GM23338 (cell line): Measurements from ENCODE around the gene ITPRIPL1. TPM values are rescaled to one million over a fixed set of nuclear protein-coding genes. Genes with fewer than 3 reads are reported as not detected.

Experiments used
- ATAC-seq: fragments of 200-7000 bp; cut with Tn5 transposase; 3 replicates; pipeline ENCODE4 v1.9.1; 2020
- DNase-seq: peaks from one replicate; pipeline ENCODE4 v3.0.0-alpha.2; 2015; ENCODE audit warnings: low spot score
- H2AFZ ChIP-seq: fragments of 200-600 bp; sonication (generic); 2 replicates; pipeline ENCODE4 v1.8.0; 2016; ENCODE audit warnings: antibody characterized with exemption, mild to moderate bottlenecking, moderate library complexity
- H3F3A ChIP-seq: fragments of 200-600 bp; sonication (generic); replicated peaks from 2 replicates; pipeline ENCODE4 v1.8.0; 2017; ENCODE audit warnings: antibody characterized with exemption, mixed run types, low read depth
- H3K27ac ChIP-seq: fragments of 200-600 bp; sonication (generic); 2 replicates; pipeline ENCODE4 v1.6.1; 2016; ENCODE audit warnings: low read depth
- H3K27me3 ChIP-seq: fragments of 200-600 bp; sonication (generic); 2 replicates; pipeline ENCODE4 v1.8.0; 2016; ENCODE audit warnings: mild to moderate bottlenecking, mixed run types, moderate library complexity; ENCODE audit not compliant: insufficient read depth
- H3K36me3 ChIP-seq: fragments of 200-600 bp; sonication (generic); 2 replicates; pipeline ENCODE4 v1.8.0; 2016; ENCODE audit warnings: mild to moderate bottlenecking; ENCODE audit not compliant: insufficient read depth
- H3K4me1 ChIP-seq: fragments of 200-600 bp; sonication (generic); 2 replicates; pipeline ENCODE4 v1.8.0; 2016; ENCODE audit warnings: mild to moderate bottlenecking, moderate library complexity; ENCODE audit not compliant: insufficient read depth
- H3K4me2 ChIP-seq: fragments of 200-600 bp; sonication (generic); 2 replicates; pipeline ENCODE4 v1.7.1; 2017; ENCODE audit warnings: mixed run types
- H3K4me3 ChIP-seq: fragments of 200-600 bp; sonication (generic); 2 replicates; pipeline ENCODE4 v1.6.1; 2016; ENCODE audit warnings: mixed run types
- H3K79me2 ChIP-seq: fragments of 200-600 bp; sonication (generic); replicated peaks from 2 replicates; pipeline ENCODE4 v1.8.0; 2017; ENCODE audit warnings: mild to moderate bottlenecking; ENCODE audit not compliant: insufficient read depth
- H3K9me2 ChIP-seq: fragments of 200-600 bp; sonication (generic); 2 replicates; pipeline ENCODE4 v1.8.0; 2017; ENCODE audit not compliant: insufficient read depth
- H4K20me1 ChIP-seq: fragments of 200-600 bp; sonication (generic); replicated peaks from 2 replicates; pipeline ENCODE4 v1.8.0; 2017; ENCODE audit warnings: mild to moderate bottlenecking; ENCODE audit not compliant: insufficient read depth
- H3K27ac Mint-ChIP-seq: 2 replicates; pipeline ENCODE4 v1.8.0; 2020; ENCODE audit warnings: inconsistent platforms, mild to moderate bottlenecking, moderate library complexity, mixed read lengths
- H3K27me3 Mint-ChIP-seq: 3 replicates; pipeline ENCODE4 v1.8.0; 2022; ENCODE audit warnings: low read depth, mild to moderate bottlenecking, moderate library complexity, mixed read lengths, inconsistent platforms; ENCODE audit not compliant: insufficient read depth, poor library complexity
- H3K36me3 Mint-ChIP-seq: 3 replicates; pipeline ENCODE4 v1.8.0; 2021; ENCODE audit warnings: low read depth, mild to moderate bottlenecking, inconsistent platforms, moderate library complexity, mixed read lengths
- H3K4me1 Mint-ChIP-seq: 3 replicates; pipeline ENCODE4 v1.8.0; 2020; ENCODE audit warnings: mild to moderate bottlenecking, inconsistent platforms, mixed read lengths
- H3K4me3 Mint-ChIP-seq: 3 replicates; pipeline ENCODE4 v1.8.0; 2021; ENCODE audit warnings: moderate library complexity, mild to moderate bottlenecking, inconsistent platforms, mixed read lengths
- H3K9me3 Mint-ChIP-seq: 3 replicates; pipeline ENCODE4 v1.8.0; 2020; ENCODE audit warnings: moderate library complexity, mild to moderate bottlenecking, inconsistent platforms, mixed read lengths
- CTCF ChIP-seq, 2 experiments: fragments of 200-600 bp in 1 of 2; sonication (generic) in 1 of 2; conservative IDR thresholded peaks; 2 replicates each; pipeline versions ENCODE4 v1.5.1 to v1.6.1; 2016 to 2017; ENCODE audit warnings: antibody characterized with exemption in 2 of 2, low read depth in 2 of 2, mild to moderate bottlenecking in 2 of 2, moderate library complexity in 1 of 2
- ETS1 ChIP-seq: IDR thresholded peaks from 2 replicates; pipeline ENCODE4 v1.6.1; 2016; ENCODE audit warnings: antibody characterized with exemption
- EZH2 ChIP-seq: fragments of 200-600 bp; sonication (generic); IDR thresholded peaks from one replicate; pipeline ENCODE4 v1.8.0; 2017; ENCODE audit warnings: antibody characterized with exemption, mild to moderate bottlenecking, low read depth; ENCODE audit not compliant: unreplicated experiment
- EZH2phosphoT487 ChIP-seq: fragments of 200-600 bp; sonication (generic); IDR thresholded peaks from one replicate; pipeline ENCODE4 v1.8.1; 2018; ENCODE audit warnings: antibody characterized with exemption; ENCODE audit not compliant: unreplicated experiment
- JUNB ChIP-seq: IDR thresholded peaks from one replicate; pipeline ENCODE4 v1.6.1; 2016; ENCODE audit warnings: antibody characterized with exemption; ENCODE audit not compliant: unreplicated experiment
- NANOG ChIP-seq: IDR thresholded peaks from 2 replicates; pipeline ENCODE4 v1.6.1; 2016; ENCODE audit warnings: antibody characterized with exemption, borderline replicate concordance
- STAT1 ChIP-seq: IDR thresholded peaks from one replicate; pipeline ENCODE4 v1.6.1; 2016; ENCODE audit warnings: antibody characterized with exemption; ENCODE audit not compliant: unreplicated experiment
- ZNF331 ChIP-seq: fragments of 250-450 bp; sonication (Bioruptor Pico); IDR thresholded peaks from 2 replicates; pipeline ENCODE4 v1.5.0; 2020; ENCODE audit warnings: low read depth, mild to moderate bottlenecking, moderate library complexity
- polyA plus RNA-seq: library from polyadenylated mRNA; unstranded; fragments of >200 nt; fragmentation: Nextera tagmentation; extraction: Ambion mirVana; gene quantifications from 2 replicates; pipeline ENCODE4 v1.2.1, GENCODE V29; 2016
- total RNA-seq: library from RNA; depleted of rRNA; stranded (reverse); fragments of >200 nt; shearing (Covaris generic); gene quantifications from 2 replicates; pipeline ENCODE4 v1.2.3, GENCODE V29; 2014

The ITPRIPL1 gene
- total and polyA plus RNA-seq, 2 experiments from 2014 or later: 5.3 to 14.0 TPM

- TF ChIP-seq STAT1 (no peak), JUNB (no peak), EZH2phosphoT487 (no peak)
Observed at GRCh38 chr2:96356889-96357288, 31.8 kb downstream of the ITPRIPL1 start (continued).

GRCh38 chr2:96359310-96359709, 34.2 kb downstream of the ITPRIPL1 start:
- H3K27me3 Mint-ChIP-seq: peaks cover 2% of the 10 kb centered on the region
- Histone ChIP-seq H2AFZ (no peak overlapping the region), H3K9me2 (no peaks in the 10 kb centered on the region), H3K36me3 (peaks cover 71% of the 10 kb centered on the region), H3K4me1 (no peaks in the 10 kb centered on the region), H3K27me3 (no peaks in the 10 kb centered on the region), H3F3A (no peaks in the 10 kb centered on the region), H3K4me2 (no peak overlapping the region), H3K27ac (no peak overlapping the region), H4K20me1 (peaks cover 3% of the 10 kb centered on the region), H3K79me2 (no peaks in the 10 kb centered on the region), H3K4me3 (no peak overlapping the region)
- ATAC-seq (peak; percentile 51), DNase-seq (no peak)
- H3K4me3 Mint-ChIP-seq: no peak overlapping the region
- H3K27ac Mint-ChIP-seq: no peak overlapping the region
- H3K9me3 Mint-ChIP-seq: no peaks in the 10 kb centered on the region
- no peaks in the 10 kb centered on the region; the same call in 2 of the 3 replicates for H3K4me1 Mint-ChIP-seq
- TF ChIP-seq ETS1 (no peak), CTCF (conservative IDR thresholded peaks at IDR 0.05; ENCODE audit: low read depth in 2 of 2) (peak in 1 of 2 experiments; percentile 51; a peak in 3 of 4 replicates), NANOG (no peak), ZNF331 (no peak), EZH2 (no peak)
- peaks cover 82% of the 10 kb centered on the region for H3K36me3 Mint-ChIP-seq

- Histone ChIP-seq H2AFZ (no peak overlapping the region), H4K20me1 (peaks cover 3% of the 10 kb centered on the region), H3K4me2 (no peak overlapping the region), H3K79me2 (no peaks in the 10 kb centered on the region), H3K9me2 (no peaks in the 10 kb centered on the region), H3K27me3 (no peaks in the 10 kb centered on the region), H3K4me1 (no peaks in the 10 kb centered on the region), H3K4me3 (no peak overlapping the region), H3F3A (no peaks in the 10 kb centered on the region), H3K36me3 (peaks cover 72% of the 10 kb centered on the region), H3K27ac (no peak overlapping the region)
- ATAC-seq (no peak), DNase-seq (no peak)
- Mint-ChIP-seq H3K36me3 (peaks cover 82% of the 10 kb centered on the region), H3K27ac (no peak overlapping the region), H3K4me1 (no peaks in the 10 kb centered on the region; the same call in 2 of the 3 replicates), H3K4me3 (no peak overlapping the region), H3K9me3 (no peaks in the 10 kb centered on the region), H3K27me3 (peaks cover 2% of the 10 kb centered on the region)
- no peak for TF ChIP-seq EZH2
- no peak for TF ChIP-seq NANOG
Observed at GRCh38 chr2:96359866-96360265, 34.7 kb downstream of the ITPRIPL1 start.
